Central memory CD4-positive, alpha-beta T cell (primary cell): Measurements from ENCODE around the gene GPR68.
"Not testable (repeated sequence)": the region's sequence is repeated elsewhere in the genome, so short reads cannot be mapped to it uniquely, and the experiment has no call there.

Experiments
- DNase-seq: peaks from one replicate; pipeline ENCODE4 v3.0.0; 2022

The GPR68 gene

GRCh38 chr14:91228112-91229004 is 16.1 kb downstream of the GPR68 start:
- peak; percentile 83 for DNase-seq

- DNase-seq = peak; percentile 39
Measured at GRCh38 chr14:91227183-91227628, 17.3 kb downstream of the GPR68 start.

- not testable (repeated sequence) for DNase-seq
Measured at GRCh38 chr14:91226360-91226759, 18.1 kb downstream of the GPR68 start.

GRCh38 chr14:91225025-91225424 is 19.5 kb downstream of the GPR68 start:
- DNase-seq = no peak

GRCh38 chr14:91223028-91223783 is 21.3 kb downstream of the GPR68 start:
- DNase-seq = no peak

- no peak for DNase-seq
Measured at GRCh38 chr14:91221270-91221669, 23.2 kb downstream of the GPR68 start.

- DNase-seq = no peak
Measured at GRCh38 chr14:91220581-91221000, 23.9 kb downstream of the GPR68 start.

- DNase-seq = no peak
Measured at GRCh38 chr14:91219517-91220389, 24.8 kb downstream of the GPR68 start.

- DNase-seq = no peak
Measured at GRCh38 chr14:91218014-91218413, 26.5 kb downstream of the GPR68 start.

- no peak for DNase-seq
Measured at GRCh38 chr14:91216731-91217226, 27.7 kb downstream of the GPR68 start.

GRCh38 chr14:91215381-91215780 is 29.1 kb downstream of the GPR68 start:
- DNase-seq = no peak

GRCh38 chr14:91214306-91214705 is 30.2 kb downstream of the GPR68 start:
- DNase-seq = no peak

GRCh38 chr14:91211017-91211416 is 33.5 kb downstream of the GPR68 start:
- no peak for DNase-seq

- no peak for DNase-seq
Measured at GRCh38 chr14:91207008-91207407, 37.5 kb downstream of the GPR68 start.

- no peak for DNase-seq
Measured at GRCh38 chr14:91205459-91205858, 39.0 kb downstream of the GPR68 start.

- DNase-seq = no peak
Measured at GRCh38 chr14:91204657-91205056, 39.8 kb downstream of the GPR68 start.

- no peak for DNase-seq
Measured at GRCh38 chr14:91202234-91202974, 42.1 kb downstream of the GPR68 start.

- not testable (repeated sequence) for DNase-seq
Measured at GRCh38 chr14:91200802-91201201, 43.7 kb downstream of the GPR68 start.

GRCh38 chr14:91197631-91198030 is 46.9 kb downstream of the GPR68 start:
- no peak for DNase-seq

- DNase-seq = no peak
Measured at GRCh38 chr14:91195881-91196280, 48.6 kb downstream of the GPR68 start.

GRCh38 chr14:91193069-91193468 is 51.4 kb downstream of the GPR68 start:
- no peak for DNase-seq

GRCh38 chr14:91190853-91191252 is 53.7 kb downstream of the GPR68 start:
- DNase-seq = no peak
